Heart right ventricle (tissue), 16 donors: ENCODE data around the gene P2RY4. TPM values are rescaled to one million over a fixed set of nuclear protein-coding genes. Genes with fewer than 3 reads are reported as not detected.

Experiments used
- ATAC-seq, 8 donors: fragments of 200-7000 bp; cut with Tn5 transposase; one replicate each; pipeline ENCODE4 v1.9.1; 2020; ENCODE audit warnings: mild to moderate bottlenecking in 8 of 8, moderate library complexity in 8 of 8, moderate number of reproducible peaks in 1 of 8
- DNase-seq, 2 donors: peaks; one replicate each; pipeline ENCODE4 v3.0.0-alpha.2; 2020
- H3K27ac ChIP-seq, 10 donors: fragments of 200-600 bp; sonication (generic) in 2 of 10; one replicate each; pipeline versions ENCODE4 v1.5.0 to v1.8.0; 2020 to 2022; ENCODE audit warnings: mild to moderate bottlenecking in 3 of 10
- H3K27me3 ChIP-seq, 7 donors: fragments of 200-600 bp; one replicate each; pipeline ENCODE4 v1.8.0; 2021 to 2022; ENCODE audit warnings: mild to moderate bottlenecking in 2 of 7
- H3K36me3 ChIP-seq, 9 donors: fragments of 200-600 bp; sonication (generic) in 1 of 9; one replicate each; pipeline versions ENCODE4 v1.5.0 to v1.8.0; 2020 to 2022; ENCODE audit warnings: mild to moderate bottlenecking in 2 of 9
- H3K4me1 ChIP-seq, 9 donors: fragments of 200-600 bp; sonication (generic) in 1 of 9; one replicate each; pipeline versions ENCODE4 v1.5.0 to v1.8.0; 2020 to 2022; ENCODE audit warnings: mild to moderate bottlenecking in 4 of 9
- H3K4me3 ChIP-seq, 10 donors: fragments of 200-600 bp; sonication (generic) in 2 of 10; one replicate each; pipeline versions ENCODE4 v1.5.0 to v1.8.0; 2020 to 2022; ENCODE audit warnings: mild to moderate bottlenecking in 7 of 10, moderate library complexity in 2 of 10
- H3K9me3 ChIP-seq, 11 donors: fragments of 200-600 bp in 10 of 11; sonication (generic) in 2 of 11; one replicate each; pipeline versions ENCODE4 v1.5.0 to v1.8.0; 2013 to 2022; ENCODE audit warnings: mild to moderate bottlenecking in 2 of 11, control low read depth in 1 of 11, moderate library complexity in 1 of 11
- CTCF ChIP-seq, 9 donors: fragments of 200-600 bp; sonication (generic) in 2 of 9; IDR thresholded peaks; one replicate each; pipeline versions ENCODE4 v1.5.0 to v1.8.0; 2021 to 2022; ENCODE audit warnings: antibody characterized with exemption in 9 of 9, mild to moderate bottlenecking in 5 of 9, moderate library complexity in 1 of 9
- WGBS, 2 donors: extraction: QIAGEN DNeasy Blood & Tissue Kit; methylation state at CpG; one replicate each; pipeline ENCODE4 v1.1.7; 2013; ENCODE audit warnings: inconsistent platforms in 1 of 2; 5-methylcytosine and 5-hydroxymethylcytosine counted together
- intact Hi-C, 10 donors: fragments of 100-400 bp; cut with DNase I; formaldehyde crosslinking; loops; one replicate each; pipeline versions ENCODE4 v1.11.1 to v1.14.2; 2022
- polyA plus RNA-seq, 2 donors: library from polyadenylated mRNA; stranded (reverse); fragments of 200-250 nt; gene quantifications; one replicate each; pipeline ENCODE4 v1.2.3, GENCODE V29; 2013
- total RNA-seq, 10 donors: library from RNA; stranded (reverse); fragmentation: NEBNext Ultra II Directional in 3 of 10; extraction: Animal tissue kit (Norgen Biotek cat#: 25700) in 3 of 10; gene quantifications; one replicate each; pipeline versions ENCODE4 v1.2.1 to v1.2.4, GENCODE V29; 2021 to 2023
- donor health status: Arrhythmogenic right ventricular cardiomyopathy.
- donor health status: ischemic (EF 13 %, LVEDD 7.1; RV severe dilation, severe dysfunction).
- donor health status: healthy with polysubstance abuse.
- donor health status: DM: no; HTN: yes; CAD: no.
- donor health status: DM: no; HTN: no; CAD: no.
- donor health status: ischemic (EF 25% LVEDD 6.9; RV normal size, moderate dysfunction).
- donor health status: ischemic (EF 25% LVEDD 5.7; RV mildly dilated, moderate dysfunction).
- donor health status: healthy.
- donor health status: DM: yes; HTN: yes; CAD: no.
- donor health status: Ischemic cardiomyopathy.
- donor health status: ischemic (EF 35%, LVEDD 5.7; RV mildly dilated, moderate dysfunction).
- donor health status: nonischemic (EF 11% LVEDD 7.7; RV severe dilation, severe dysfunction).
- donor health status: DM: yes; HTN: yes; CAD: no.
- donor health status: PGD.
- donor health status: ischemic (EF 29% LVEDD 5.4; RV normal size, mild dysfunction).
- donor health status: nonischemic (EF 23%, LVEDD 6.1; RV moderate dilation, normal function).

Gene P2RY4
- total and polyA plus RNA-seq, 12 donors: 0.03 to 0.35 (median 0.18) TPM; not detected in 8

- Histone ChIP-seq H3K27me3 (peaks cover 0 to 6% (median 0%) of the 10 kb centered on the region in 7 donors), H3K4me3 (no peak overlapping the region), H3K36me3 (no peaks in the 10 kb centered on the region), H3K27ac (no peak overlapping the region), H3K9me3 (no peaks in the 10 kb centered on the region), H3K4me1 (no peaks in the 10 kb centered on the region)
- 63 to 75% methylated on average over 1 of the region's 1 CpG for WGBS, 2 donors
- TF ChIP-seq CTCF (IDR thresholded peaks at IDR 0.05): no peak
- intact Hi-C loops: no loop called here
- ATAC-seq (no peak), DNase-seq (no peak)
These were observed 6.0 kb downstream of the P2RY4 start for GRCh38 chrX:70254063-70254400.

GRCh38 chrX:70253377-70254062 lies 6.5 kb downstream of the P2RY4 start:
- intact Hi-C loops: no loop called here
- no peaks in the 10 kb centered on the region for H3K9me3 ChIP-seq
- no peak overlapping the region for H3K27ac ChIP-seq
- H3K27me3 ChIP-seq: peaks cover 0 to 6% (median 0%) of the 10 kb centered on the region in 7 donors
- H3K4me3 ChIP-seq: no peak overlapping the region
- H3K36me3 ChIP-seq: no peaks in the 10 kb centered on the region
- 87 to 90% methylated on average over 3 of the region's 3 CpGs for WGBS, 2 donors
- DNase-seq (no peak), ATAC-seq (no peak)
- TF ChIP-seq CTCF (IDR thresholded peaks at IDR 0.05): no peak
- H3K4me1 ChIP-seq: no peaks in the 10 kb centered on the region

- WGBS, 2 donors: 59 to 62% methylated on average over 2 of the region's 2 CpGs
- DNase-seq (no peak), ATAC-seq (no peak)
- H3K4me3 ChIP-seq: no peak overlapping the region
- no peaks in the 10 kb centered on the region for H3K36me3 ChIP-seq
- no peaks in the 10 kb centered on the region for H3K9me3 ChIP-seq
- no peak overlapping the region for H3K27ac ChIP-seq
- H3K4me1 ChIP-seq: no peaks in the 10 kb centered on the region
- TF ChIP-seq CTCF (IDR thresholded peaks at IDR 0.05): no peak
- peaks cover 0 to 6% (median 0%) of the 10 kb centered on the region in 7 donors for H3K27me3 ChIP-seq
- intact Hi-C loops: no loop called here
These were observed 7.5 kb downstream of the P2RY4 start for GRCh38 chrX:70252491-70252890.

- Histone ChIP-seq H3K4me1 (no peaks in the 10 kb centered on the region), H3K27ac (no peak overlapping the region), H3K27me3 (peaks cover 0 to 6% (median 0%) of the 10 kb centered on the region in 7 donors), H3K36me3 (no peaks in the 10 kb centered on the region), H3K4me3 (no peak overlapping the region), H3K9me3 (no peaks in the 10 kb centered on the region)
- 93 to 97% methylated on average over 2 of the region's 2 CpGs for WGBS, 2 donors
- no peak for ATAC-seq
- intact Hi-C loops: no loop called here
- no peak for DNase-seq
- TF ChIP-seq CTCF (IDR thresholded peaks at IDR 0.05): no peak
These were observed 12.8 kb downstream of the P2RY4 start for GRCh38 chrX:70247252-70247651.
